KOPT-K1 (cell line): Measurements from ENCODE around the gene USP48.

ENCODE experiments used
- H3K27ac ChIP-seq: fragments of 200-600 bp; sonication (generic); 2 replicates; pipeline ENCODE4 v1.5.1; 2016; ENCODE audit warnings: antibody characterized with exemption, mild to moderate bottlenecking, low read depth, low read length; ENCODE audit not compliant: poor library complexity, severe bottlenecking
- H3K36me3 ChIP-seq: fragments of 200-600 bp; sonication (generic); 2 replicates; pipeline ENCODE4 v1.5.1; 2017; ENCODE audit warnings: antibody characterized with exemption, mild to moderate bottlenecking, low read length, moderate library complexity; ENCODE audit not compliant: insufficient read depth
- H3K9me3 ChIP-seq: fragments of 200-600 bp; sonication (generic); 2 replicates; pipeline ENCODE4 v1.5.1; 2017; ENCODE audit warnings: antibody characterized with exemption, low read length, mild to moderate bottlenecking; ENCODE audit not compliant: insufficient read depth, poor library complexity, severe bottlenecking

The USP48 gene

GRCh38 chr1:21822349-21822748 is 39.4 kb upstream of the USP48 start:
- no peaks in the 10 kb centered on the region for H3K36me3 ChIP-seq
- no peak overlapping the region for H3K27ac ChIP-seq
- H3K9me3 ChIP-seq = no peaks in the 10 kb centered on the region

GRCh38 chr1:21821385-21822019 is 38.6 kb upstream of the USP48 start:
- Histone ChIP-seq H3K9me3 (no peaks in the 10 kb centered on the region), H3K27ac (no peak overlapping the region), H3K36me3 (no peaks in the 10 kb centered on the region)

GRCh38 chr1:21820597-21821232 is 37.8 kb upstream of the USP48 start:
- Histone ChIP-seq H3K36me3 (no peaks in the 10 kb centered on the region), H3K27ac (no peak overlapping the region), H3K9me3 (no peaks in the 10 kb centered on the region)

DNA sequence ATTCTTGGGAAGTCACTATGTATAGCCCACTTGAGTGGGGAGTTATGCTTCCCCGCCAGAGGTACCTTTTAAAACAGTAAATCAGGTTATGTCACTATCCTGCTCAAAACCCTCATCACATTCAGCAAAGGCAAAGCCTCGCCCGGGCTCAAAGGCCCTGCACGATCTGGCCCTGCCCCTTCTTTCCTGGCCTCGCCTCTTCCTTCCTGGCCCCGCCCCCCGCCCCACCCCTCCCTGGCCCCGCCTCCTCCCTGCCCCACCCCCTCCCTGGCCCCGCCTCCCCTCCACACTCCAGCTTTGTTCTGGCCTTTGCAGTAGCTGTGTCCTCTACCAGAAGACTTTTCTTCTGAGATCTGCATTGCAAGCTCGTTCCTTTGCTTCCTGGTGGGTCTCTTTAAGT is 35.7 kb upstream of the USP48 start:
- Histone ChIP-seq H3K27ac (no peak overlapping the region), H3K9me3 (no peaks in the 10 kb centered on the region), H3K36me3 (no peaks in the 10 kb centered on the region)

- H3K9me3 ChIP-seq = no peaks in the 10 kb centered on the region
- H3K36me3 ChIP-seq = no peaks in the 10 kb centered on the region
- no peak overlapping the region for H3K27ac ChIP-seq
Measured at GRCh38 chr1:21816602-21817302, 33.8 kb upstream of the USP48 start.

DNA sequence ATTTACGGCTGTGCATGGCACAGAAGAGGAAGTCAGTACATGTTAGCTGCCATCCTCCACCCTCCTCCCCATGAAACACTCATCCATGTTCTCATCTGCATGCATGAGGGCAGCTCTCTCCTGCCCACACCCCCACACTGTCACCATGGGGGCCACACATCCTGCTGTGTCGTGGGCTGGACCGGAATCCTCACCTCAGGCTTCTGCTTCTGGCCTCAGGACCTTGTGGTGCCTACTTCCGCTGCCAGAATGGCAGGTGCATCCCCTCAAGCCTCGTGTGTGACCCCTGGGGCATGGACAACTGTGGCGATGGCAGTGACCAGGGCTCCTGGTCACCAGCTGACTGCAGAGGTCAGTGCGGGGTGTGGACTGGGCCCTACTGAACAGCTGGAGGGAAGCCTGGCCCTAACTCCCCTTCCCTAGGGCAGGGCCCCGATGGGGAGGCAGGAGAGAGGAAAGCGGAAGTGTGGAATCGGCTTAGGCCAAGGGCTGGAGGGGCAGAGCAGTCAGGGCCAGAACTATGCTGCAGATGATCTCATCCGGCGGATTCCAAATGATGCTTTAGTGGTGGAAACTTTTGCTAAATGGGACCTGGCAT is 32.9 kb upstream of the USP48 start:
- Histone ChIP-seq H3K27ac (no peak overlapping the region), H3K9me3 (no peaks in the 10 kb centered on the region), H3K36me3 (no peaks in the 10 kb centered on the region)

GRCh38 chr1:21814981-21815582 is 32.1 kb upstream of the USP48 start:
- Histone ChIP-seq H3K27ac (no peak overlapping the region), H3K36me3 (no peaks in the 10 kb centered on the region)

DNA sequence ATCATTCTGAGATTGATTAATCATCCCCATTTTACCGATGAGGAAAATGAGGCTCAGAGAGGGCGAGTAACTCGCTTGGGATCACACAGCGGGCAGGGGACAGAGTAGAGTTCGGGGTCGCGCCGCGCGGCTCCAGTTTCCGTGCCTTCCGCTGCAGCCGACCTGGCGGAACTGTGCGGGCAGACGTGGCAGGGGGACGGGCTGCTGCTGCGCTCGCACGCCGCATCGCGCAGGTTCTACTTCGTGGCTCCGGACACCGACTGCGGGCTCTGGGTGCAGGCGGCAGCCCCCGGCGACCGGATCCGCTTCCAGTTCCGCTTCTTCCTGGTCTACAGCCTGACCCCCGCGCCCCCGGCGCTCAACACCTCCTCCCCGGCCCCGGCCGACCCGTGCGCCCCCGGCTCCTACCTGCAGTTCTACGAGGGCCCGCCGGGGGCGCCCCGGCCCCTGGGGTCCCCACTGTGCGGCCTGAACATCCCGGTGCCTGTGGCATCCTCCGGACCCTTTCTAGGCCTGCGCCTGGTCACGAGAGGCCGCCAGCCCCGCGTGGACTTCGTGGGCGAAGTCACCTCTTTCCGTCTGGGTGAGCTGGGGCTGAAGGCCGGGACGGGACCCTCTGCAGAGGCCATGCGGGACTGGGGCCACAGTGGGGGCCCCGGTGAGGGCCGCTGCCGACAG is 31.4 kb upstream of the USP48 start:
- H3K36me3 ChIP-seq = no peaks in the 10 kb centered on the region
- H3K27ac ChIP-seq = no peak overlapping the region
- H3K9me3 ChIP-seq = no peaks in the 10 kb centered on the region

More at GRCh38 chr1:21814981-21815582, 32.1 kb upstream of the USP48 start:
- H3K9me3 ChIP-seq = no peaks in the 10 kb centered on the region

DNA sequence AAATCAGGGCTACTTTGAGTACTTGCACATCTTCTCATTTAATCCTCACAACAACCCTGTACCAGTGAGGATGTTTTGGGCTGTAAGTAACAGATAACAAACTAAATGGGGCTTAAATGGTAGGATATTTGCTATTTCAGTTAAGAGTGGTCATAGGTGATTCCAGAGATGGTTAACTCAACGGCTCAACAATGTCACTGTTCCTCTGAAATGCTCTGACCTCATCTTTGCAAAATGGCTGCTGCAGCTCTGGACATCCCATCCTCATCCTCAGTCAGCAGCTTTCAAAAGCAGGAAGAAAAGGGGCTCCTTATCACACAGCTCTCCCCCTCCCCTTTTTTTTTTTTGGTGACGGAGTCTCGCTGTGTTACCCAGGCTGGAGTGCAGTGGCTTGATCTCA is 30.6 kb upstream of the USP48 start:
- Histone ChIP-seq H3K9me3 (no peaks in the 10 kb centered on the region), H3K36me3 (no peaks in the 10 kb centered on the region), H3K27ac (no peak overlapping the region)

DNA sequence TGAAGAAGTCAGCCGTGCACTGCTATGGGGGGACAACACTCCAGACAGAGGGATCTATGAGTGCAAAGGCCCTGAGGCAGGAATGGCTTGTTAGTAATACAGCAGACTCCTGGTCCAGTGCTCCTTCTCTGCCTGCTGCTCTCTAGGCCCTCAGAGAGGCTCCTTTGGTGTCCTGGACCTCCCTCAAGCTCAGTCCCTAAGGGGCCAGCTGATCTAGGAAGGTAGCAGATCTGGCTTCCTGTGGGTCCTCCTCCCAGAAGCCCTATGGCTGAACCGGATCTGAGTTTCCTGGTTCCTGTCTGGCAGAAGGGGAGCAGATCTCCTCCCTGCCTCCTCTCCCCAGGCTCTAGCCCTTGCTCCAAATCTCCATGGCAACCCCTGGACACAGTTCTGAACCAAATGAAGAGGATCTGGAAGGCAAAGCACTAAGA is 28.9 kb upstream of the USP48 start, which contains the start of gene LDLRAD2:
Gene LDLRAD2, plus strand, starts transcription at position 391 of the 431 bp plus-strand sequence. CDS start 187 bp downstream, outside the sequence.
- Histone ChIP-seq H3K27ac (no peak within 1 kb of the TSS), H3K9me3 (no peaks in the 10 kb centered on the region), H3K36me3 (no peaks in the 10 kb centered on the region)

DNA sequence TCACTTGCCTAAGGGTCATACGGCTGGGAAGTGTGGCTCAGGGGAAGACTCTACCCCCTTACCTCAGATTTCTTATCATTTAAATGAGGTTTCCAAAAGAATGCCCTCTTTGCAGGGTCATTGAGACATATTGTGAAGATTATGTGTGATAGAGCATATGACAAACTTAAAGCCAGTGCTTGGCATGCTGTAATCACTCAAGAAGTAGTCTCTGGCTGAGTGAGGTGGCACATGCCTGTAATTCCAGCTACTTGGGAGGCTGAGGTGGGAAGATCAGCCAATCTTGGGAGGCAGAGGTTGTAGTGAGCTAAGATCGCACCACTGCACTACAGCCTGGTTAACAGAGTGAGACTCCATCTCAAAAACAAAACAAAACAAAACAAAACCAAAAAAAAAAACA is 21.6 kb upstream of the USP48 start:
- H3K9me3 ChIP-seq = no peaks in the 10 kb centered on the region
- H3K36me3 ChIP-seq = no peaks in the 10 kb centered on the region
- no peak overlapping the region for H3K27ac ChIP-seq

DNA sequence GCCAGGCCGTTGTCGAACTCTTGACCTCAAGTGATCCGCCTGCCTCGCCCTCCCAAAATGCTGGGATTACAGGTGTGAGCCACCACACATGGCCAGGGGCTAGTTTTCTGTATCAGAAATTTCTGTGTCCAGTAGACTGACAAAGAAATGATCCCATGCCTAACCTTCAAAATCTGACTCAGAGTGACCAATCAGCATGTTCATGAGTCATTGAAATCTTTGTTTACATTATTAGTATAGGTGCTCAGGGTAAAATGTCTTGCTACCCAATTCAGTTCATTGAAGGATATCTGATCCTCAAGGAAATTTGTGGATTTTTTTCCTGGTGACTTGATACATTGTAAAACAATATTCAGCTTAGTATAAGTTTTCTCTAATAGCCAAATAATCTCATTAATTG is 18.2 kb upstream of the USP48 start:
- no peak overlapping the region for H3K27ac ChIP-seq
- H3K36me3 ChIP-seq = no peaks in the 10 kb centered on the region
- H3K9me3 ChIP-seq = no peaks in the 10 kb centered on the region

- Histone ChIP-seq H3K27ac (no peak overlapping the region), H3K36me3 (no peaks in the 10 kb centered on the region)
Measured at GRCh38 chr1:21799730-21800129, 16.8 kb upstream of the USP48 start.

DNA sequence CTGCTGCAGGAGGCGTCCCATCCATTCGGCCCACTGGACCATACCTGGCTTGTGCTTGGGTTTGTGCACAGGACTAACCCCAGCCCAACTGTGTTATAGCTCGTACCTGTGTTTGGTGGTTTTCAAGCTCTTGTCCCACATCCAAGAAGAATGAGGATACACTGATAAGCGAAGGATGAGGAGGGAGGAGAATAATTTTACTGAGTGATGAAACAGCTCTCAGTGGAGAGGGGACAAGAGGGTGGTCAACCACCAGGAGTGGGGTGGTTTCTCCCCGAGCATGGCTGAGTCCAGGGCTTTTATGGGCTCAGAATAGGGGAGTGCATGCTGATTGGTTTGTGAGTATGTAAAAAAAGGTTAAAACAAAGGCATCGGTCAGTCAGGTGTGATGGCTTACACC is 12.1 kb upstream of the USP48 start:
- Histone ChIP-seq H3K36me3 (no peaks in the 10 kb centered on the region), H3K9me3 (peaks cover 16% of the 10 kb centered on the region), H3K27ac (no peak overlapping the region)

More at GRCh38 chr1:21799730-21800129, 16.8 kb upstream of the USP48 start:
- peaks cover 11% of the 10 kb centered on the region for H3K9me3 ChIP-seq
